GM20000 (cell line): ENCODE measurements around the gene HOXA7.

Experiments used
- DNase-seq: peaks from one replicate; pipeline ENCODE4 v3.0.0; 2012; ENCODE audit warnings: low spot score
- TF ChIP-seq, protein P1 (sequence below): IDR thresholded peaks from 2 replicates; pipeline ENCODE4 v1.5.1; 2012; ENCODE audit warnings: mild to moderate bottlenecking, control low read depth; ENCODE audit errors: extremely low read depth, missing control alignments

Gene HOXA7

GRCh38 chr7:27119412-27119911, 37.0 kb downstream of the HOXA7 start:
- DNase-seq: no peak
- TF ChIP-seq, protein P1, sequence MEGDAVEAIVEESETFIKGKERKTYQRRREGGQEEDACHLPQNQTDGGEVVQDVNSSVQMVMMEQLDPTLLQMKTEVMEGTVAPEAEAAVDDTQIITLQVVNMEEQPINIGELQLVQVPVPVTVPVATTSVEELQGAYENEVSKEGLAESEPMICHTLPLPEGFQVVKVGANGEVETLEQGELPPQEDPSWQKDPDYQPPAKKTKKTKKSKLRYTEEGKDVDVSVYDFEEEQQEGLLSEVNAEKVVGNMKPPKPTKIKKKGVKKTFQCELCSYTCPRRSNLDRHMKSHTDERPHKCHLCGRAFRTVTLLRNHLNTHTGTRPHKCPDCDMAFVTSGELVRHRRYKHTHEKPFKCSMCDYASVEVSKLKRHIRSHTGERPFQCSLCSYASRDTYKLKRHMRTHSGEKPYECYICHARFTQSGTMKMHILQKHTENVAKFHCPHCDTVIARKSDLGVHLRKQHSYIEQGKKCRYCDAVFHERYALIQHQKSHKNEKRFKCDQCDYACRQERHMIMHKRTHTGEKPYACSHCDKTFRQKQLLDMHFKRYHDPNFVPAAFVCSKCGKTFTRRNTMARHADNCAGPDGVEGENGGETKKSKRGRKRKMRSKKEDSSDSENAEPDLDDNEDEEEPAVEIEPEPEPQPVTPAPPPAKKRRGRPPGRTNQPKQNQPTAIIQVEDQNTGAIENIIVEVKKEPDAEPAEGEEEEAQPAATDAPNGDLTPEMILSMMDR: no peak

- DNase-seq: no peak
- TF ChIP-seq, protein P1: no peak
These were observed 37.9 kb downstream of the HOXA7 start for GRCh38 chr7:27118580-27118979.

GRCh38 chr7:27117887-27118491, 38.5 kb downstream of the HOXA7 start:
- no peak for DNase-seq
- TF ChIP-seq, protein P1: no peak

- TF ChIP-seq, protein P1: no peak
- DNase-seq: no peak
These were observed 39.3 kb downstream of the HOXA7 start for GRCh38 chr7:27116962-27117886.

GRCh38 chr7:27116031-27116961, 40.2 kb downstream of the HOXA7 start:
- no peak for DNase-seq
- TF ChIP-seq, protein P1: no peak

DNA sequence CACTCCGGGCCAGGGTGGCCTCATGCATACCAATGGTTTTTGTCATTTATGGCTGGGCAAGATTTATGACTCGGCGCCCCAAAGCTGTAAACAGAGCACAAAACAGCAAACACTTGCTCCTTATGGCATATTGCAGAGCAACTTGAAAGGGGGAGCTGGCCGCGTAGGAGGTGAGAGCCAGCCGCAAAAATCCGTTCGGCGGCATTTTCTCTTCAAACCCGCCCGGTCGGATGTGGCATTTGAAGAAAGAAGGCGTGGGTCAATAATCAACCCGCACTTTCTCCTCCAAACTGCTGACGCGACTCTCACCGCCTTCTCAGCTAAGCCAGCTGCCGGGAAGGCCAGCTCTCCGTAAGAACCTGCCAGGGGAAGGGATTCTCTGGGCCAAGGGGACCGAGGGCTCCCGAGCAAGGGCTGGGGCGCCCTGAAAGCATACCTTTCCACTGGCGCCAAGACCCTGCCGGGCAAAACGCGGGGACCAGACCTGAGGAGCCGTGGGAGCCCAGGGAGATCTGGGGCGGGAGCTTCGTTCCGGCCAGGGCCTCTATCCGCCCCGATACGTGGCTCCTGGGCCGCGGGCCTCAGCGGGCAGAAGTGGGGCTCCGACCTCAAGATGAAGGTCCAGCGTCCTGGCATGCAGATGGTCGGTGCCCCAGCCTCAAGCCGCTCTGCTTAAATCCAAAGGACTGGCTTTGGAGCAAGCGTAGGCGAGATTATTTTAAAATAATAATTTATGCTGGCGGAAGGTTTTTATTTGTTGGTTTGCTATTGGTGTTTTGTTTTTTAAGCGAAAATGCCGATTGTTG, 41.1 kb downstream of the HOXA7 start:
- TF ChIP-seq, protein P1: no peak
- DNase-seq: no peak
